NT2/D1 (cell line): ENCODE measurements around the gene RHOU.

ENCODE experiments used
- DNase-seq: peaks from one replicate; pipeline ENCODE4 v3.0.0-alpha.2; 2011; ENCODE audit warnings: low read depth, low spot score
- H3K27me3 ChIP-seq: 2 replicates; pipeline ENCODE4 v1.6.0; 2011; ENCODE audit warnings: mild to moderate bottlenecking; ENCODE audit not compliant: insufficient read length, insufficient read depth
- H3K36me3 ChIP-seq: 2 replicates; pipeline ENCODE4 v1.6.1; 2011; ENCODE audit warnings: mild to moderate bottlenecking, low read length, mixed read lengths; ENCODE audit not compliant: insufficient read depth, insufficient read length
- H3K4me1 ChIP-seq: 2 replicates; pipeline ENCODE4 v1.5.1; 2011; ENCODE audit not compliant: insufficient read depth, insufficient read length
- H3K4me3 ChIP-seq: 2 replicates; pipeline ENCODE4 v1.5.1; 2011; ENCODE audit warnings: low read depth; ENCODE audit not compliant: insufficient read length
- H3K9ac ChIP-seq: 2 replicates; pipeline ENCODE4 v1.6.0; 2011; ENCODE audit warnings: low read depth; ENCODE audit not compliant: insufficient read length
- H3K9me3 ChIP-seq: 2 replicates; pipeline ENCODE4 v1.5.1; 2011; ENCODE audit warnings: mild to moderate bottlenecking, low read length; ENCODE audit not compliant: insufficient read depth
- SUZ12 ChIP-seq: IDR thresholded peaks from 2 replicates; pipeline ENCODE4 v1.6.1; 2011; ENCODE audit not compliant: insufficient read length, insufficient read depth; ENCODE audit errors: extremely low read depth
- YY1 ChIP-seq: IDR thresholded peaks from 2 replicates; pipeline ENCODE4 v1.6.1; 2011; ENCODE audit not compliant: insufficient read length, insufficient read depth
- ZNF274 ChIP-seq: IDR thresholded peaks from 2 replicates; pipeline ENCODE4 v1.6.1; 2011; ENCODE audit warnings: mild to moderate bottlenecking, low read depth, low read length

The RHOU gene

GRCh38 chr1:228753287-228753686 is 18.0 kb downstream of the RHOU start:
- TF ChIP-seq SUZ12 = no peak
- TF ChIP-seq YY1 = no peak
- H3K36me3 ChIP-seq = no peaks in the 10 kb centered on the region
- H3K27me3 ChIP-seq = peaks cover 3% of the 10 kb centered on the region
- no peaks in the 10 kb centered on the region for H3K4me1 ChIP-seq
- H3K9ac ChIP-seq = no peak overlapping the region
- DNase-seq = no peak
- no peak overlapping the region for H3K4me3 ChIP-seq
- no peaks in the 10 kb centered on the region for H3K9me3 ChIP-seq

- Histone ChIP-seq H3K9ac (no peak overlapping the region), H3K4me1 (no peaks in the 10 kb centered on the region), H3K9me3 (no peaks in the 10 kb centered on the region), H3K27me3 (peaks cover 3% of the 10 kb centered on the region), H3K36me3 (no peaks in the 10 kb centered on the region), H3K4me3 (no peak overlapping the region)
- TF ChIP-seq YY1 = no peak
- TF ChIP-seq ZNF274 = no peak
- no peak for TF ChIP-seq SUZ12
- DNase-seq = no peak
Measured at GRCh38 chr1:228753786-228754360, 18.6 kb downstream of the RHOU start.

GRCh38 chr1:228754646-228755268 is 19.5 kb downstream of the RHOU start:
- no peaks in the 10 kb centered on the region for H3K36me3 ChIP-seq
- H3K9me3 ChIP-seq = no peaks in the 10 kb centered on the region
- no peak for TF ChIP-seq YY1
- TF ChIP-seq ZNF274 = no peak
- no peak for TF ChIP-seq SUZ12
- H3K9ac ChIP-seq = no peak overlapping the region
- H3K4me1 ChIP-seq = no peaks in the 10 kb centered on the region
- no peak overlapping the region for H3K4me3 ChIP-seq
- no peak for DNase-seq
- peaks cover 3% of the 10 kb centered on the region for H3K27me3 ChIP-seq

GRCh38 chr1:228755800-228756199 is 20.5 kb downstream of the RHOU start:
- H3K27me3 ChIP-seq = peaks cover 3% of the 10 kb centered on the region

GRCh38 chr1:228756457-228756856 is 21.2 kb downstream of the RHOU start:
- Histone ChIP-seq H3K9me3 (no peaks in the 10 kb centered on the region), H3K4me3 (no peak overlapping the region), H3K36me3 (no peaks in the 10 kb centered on the region), H3K9ac (no peak overlapping the region), H3K27me3 (peaks cover 3% of the 10 kb centered on the region), H3K4me1 (no peaks in the 10 kb centered on the region)
- DNase-seq = no peak
- no peak for TF ChIP-seq ZNF274
- no peak for TF ChIP-seq SUZ12
- TF ChIP-seq YY1 = no peak

More at GRCh38 chr1:228755800-228756199, 20.5 kb downstream of the RHOU start:
- Histone ChIP-seq H3K4me3 (no peak overlapping the region), H3K36me3 (no peaks in the 10 kb centered on the region), H3K9me3 (no peaks in the 10 kb centered on the region), H3K4me1 (no peaks in the 10 kb centered on the region), H3K9ac (no peak overlapping the region)
- TF ChIP-seq YY1 (no peak), ZNF274 (no peak), SUZ12 (no peak)
- no peak for DNase-seq

- H3K4me1 ChIP-seq = no peaks in the 10 kb centered on the region
- H3K9me3 ChIP-seq = no peaks in the 10 kb centered on the region
- DNase-seq = no peak
- H3K4me3 ChIP-seq = no peak overlapping the region
- peaks cover 3% of the 10 kb centered on the region for H3K27me3 ChIP-seq
- no peaks in the 10 kb centered on the region for H3K36me3 ChIP-seq
- TF ChIP-seq YY1 (no peak), SUZ12 (no peak), ZNF274 (no peak)
- H3K9ac ChIP-seq = no peak overlapping the region
Measured at GRCh38 chr1:228758447-228758846, 23.2 kb downstream of the RHOU start.

- Histone ChIP-seq H3K4me1 (no peaks in the 10 kb centered on the region), H3K27me3 (peaks cover 3% of the 10 kb centered on the region), H3K9ac (no peak overlapping the region), H3K9me3 (no peaks in the 10 kb centered on the region), H3K4me3 (no peak overlapping the region), H3K36me3 (no peaks in the 10 kb centered on the region)
- TF ChIP-seq YY1 (no peak), SUZ12 (no peak), ZNF274 (no peak)
- DNase-seq = no peak
Measured at GRCh38 chr1:228760979-228761378, 25.7 kb downstream of the RHOU start.

GRCh38 chr1:228763561-228763960 is 28.3 kb downstream of the RHOU start:
- no peak overlapping the region for H3K9ac ChIP-seq
- no peaks in the 10 kb centered on the region for H3K9me3 ChIP-seq
- TF ChIP-seq SUZ12 = no peak
- TF ChIP-seq ZNF274 = no peak
- no peak for TF ChIP-seq YY1
- DNase-seq = no peak
- no peak overlapping the region for H3K4me3 ChIP-seq
- no peaks in the 10 kb centered on the region for H3K27me3 ChIP-seq
- no peaks in the 10 kb centered on the region for H3K4me1 ChIP-seq
- H3K36me3 ChIP-seq = no peaks in the 10 kb centered on the region
